ENCODE results near the gene SLC18A3.

DNA sequence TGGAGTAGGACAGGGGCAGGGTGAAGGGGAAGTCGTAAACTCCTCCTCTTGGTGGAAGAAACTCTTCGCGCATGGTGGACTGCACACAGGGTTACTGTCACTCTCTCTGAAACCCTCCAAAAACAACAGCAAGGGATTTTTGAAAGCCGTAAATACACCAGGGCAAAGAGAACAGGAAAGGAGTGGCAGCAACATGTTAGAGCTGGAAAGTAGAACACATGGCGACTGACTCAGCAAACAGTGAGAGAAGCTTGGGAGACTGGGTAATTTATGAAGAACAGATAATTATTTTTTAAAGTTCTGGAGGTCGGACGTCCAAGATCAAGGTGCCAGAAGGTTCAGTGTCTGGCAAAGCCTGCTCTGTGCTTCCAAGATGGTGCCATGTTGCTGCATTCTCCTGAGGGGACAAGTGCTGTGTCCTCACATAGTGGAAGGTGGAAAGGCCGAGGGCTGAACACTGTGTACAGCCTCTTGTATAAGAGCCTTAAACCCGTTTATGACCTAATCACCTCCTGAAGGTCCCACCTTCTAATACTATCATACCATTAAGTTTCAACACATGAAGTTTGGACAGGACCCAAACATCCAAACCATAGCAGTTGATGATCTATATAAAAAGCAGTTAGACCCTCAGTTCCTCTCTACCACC is 46.9 kb downstream of the SLC18A3 start:
- TF ChIP-seq POLR2A (IDR thresholded peaks at IDR 0.05) (no peak), POLR2AphosphoS5 (IDR thresholded peaks at IDR 0.05) (no peak), CTCF (IDR thresholded peaks at IDR 0.05) (no peak), EP300 (IDR thresholded peaks at IDR 0.05) (no peak)

Measured in suprapubic skin (tissue), 4 donors.